Esophagus squamous epithelium (tissue), 4 donors: ENCODE measurements around the gene BEND3.
"Not testable (repeated sequence)": the region's sequence is repeated elsewhere in the genome, so short reads cannot be mapped to it uniquely, and the experiment has no call there.

Source experiments
- POLR2A ChIP-seq, 4 donors: fragments of 450-650 bp; IDR thresholded peaks; one replicate each; pipeline ENCODE4 v1.6.1; 2017; ENCODE audit warnings: antibody characterized with exemption in 4 of 4, mild to moderate bottlenecking in 4 of 4, moderate library complexity in 3 of 4
- TF ChIP-seq, protein P1 (sequence below), 6 experiments: fragments of 450-650 bp in 4 of 6; fragments of 200-600 bp in 2 of 6; sonication (generic) in 2 of 6; IDR thresholded peaks; one replicate each; pipeline ENCODE4 v1.5.1; 2016 to 2019; ENCODE audit warnings: antibody characterized with exemption in 6 of 6, mild to moderate bottlenecking in 4 of 6, moderate library complexity in 4 of 6

GRCh38 chr6:107135048-107135680, 19.8 kb upstream of the BEND3 start:
- TF ChIP-seq, protein P1, sequence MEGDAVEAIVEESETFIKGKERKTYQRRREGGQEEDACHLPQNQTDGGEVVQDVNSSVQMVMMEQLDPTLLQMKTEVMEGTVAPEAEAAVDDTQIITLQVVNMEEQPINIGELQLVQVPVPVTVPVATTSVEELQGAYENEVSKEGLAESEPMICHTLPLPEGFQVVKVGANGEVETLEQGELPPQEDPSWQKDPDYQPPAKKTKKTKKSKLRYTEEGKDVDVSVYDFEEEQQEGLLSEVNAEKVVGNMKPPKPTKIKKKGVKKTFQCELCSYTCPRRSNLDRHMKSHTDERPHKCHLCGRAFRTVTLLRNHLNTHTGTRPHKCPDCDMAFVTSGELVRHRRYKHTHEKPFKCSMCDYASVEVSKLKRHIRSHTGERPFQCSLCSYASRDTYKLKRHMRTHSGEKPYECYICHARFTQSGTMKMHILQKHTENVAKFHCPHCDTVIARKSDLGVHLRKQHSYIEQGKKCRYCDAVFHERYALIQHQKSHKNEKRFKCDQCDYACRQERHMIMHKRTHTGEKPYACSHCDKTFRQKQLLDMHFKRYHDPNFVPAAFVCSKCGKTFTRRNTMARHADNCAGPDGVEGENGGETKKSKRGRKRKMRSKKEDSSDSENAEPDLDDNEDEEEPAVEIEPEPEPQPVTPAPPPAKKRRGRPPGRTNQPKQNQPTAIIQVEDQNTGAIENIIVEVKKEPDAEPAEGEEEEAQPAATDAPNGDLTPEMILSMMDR (IDR thresholded peaks at IDR 0.05): not testable (repeated sequence)
- TF ChIP-seq POLR2A (IDR thresholded peaks at IDR 0.05): not testable (repeated sequence)
